Panc1 (cell line): ENCODE results near the gene STIL. TPM values are rescaled to one million over a fixed set of nuclear protein-coding genes. Genes with fewer than 3 reads are reported as not detected.

Source experiments
- ATAC-seq: fragments of 200-7000 bp; cut with Tn5 transposase; 2 replicates; pipeline ENCODE4 v1.9.1; 2020; ENCODE audit warnings: mild to moderate bottlenecking, moderate library complexity
- Bru-seq: library from RNA; stranded (reverse); fragments of 400-500 nt; gene quantifications from one replicate; lab custom pipeline; 2021; lab: Mats Ljungman, UMichigan
- BruChase-seq, 2 experiments: library from RNA; stranded (reverse); fragments of 400-500 nt; gene quantifications; one replicate each; lab custom pipeline; 2021; lab: Mats Ljungman, UMichigan
- BruUV-seq: library from RNA; stranded (reverse); fragments of 400-500 nt; replicated peaks from 2 replicates; lab custom pipeline; 2021; lab: Mats Ljungman, UMichigan
- CTCF ChIA-PET: fragments of 300-600 bp; sonication (Branson Sonifier 250); formaldehyde crosslinking; loops from one replicate; lab custom pipeline; 2022; ENCODE audit warnings: antibody characterized with exemption; lab: Charles Lee
- POLR2A ChIA-PET: fragments of 300-600 bp; sonication (Branson Sonifier 250); formaldehyde crosslinking; loops from one replicate; lab custom pipeline; 2022; ENCODE audit warnings: antibody characterized with exemption; lab: Charles Lee
- DNase-seq: peaks from one replicate; pipeline ENCODE4 v3.0.0-alpha.2; 2010; ENCODE audit warnings: low read depth, low spot score
- H3K27ac ChIP-seq: 2 replicates; pipeline ENCODE4 v1.5.1; 2011; ENCODE audit warnings: mild to moderate bottlenecking, low read length, inconsistent platforms
- H3K27me3 ChIP-seq: fragments of 200-500 bp; sonication (Bioruptor generic); 2 replicates; pipeline ENCODE4 v1.6.0; 2014; ENCODE audit warnings: low read length, inconsistent platforms; ENCODE audit not compliant: control insufficient read depth, insufficient read depth
- H3K36me3 ChIP-seq: fragments of 200-500 bp; sonication (Bioruptor generic); 2 replicates; pipeline ENCODE4 v1.5.1; 2014; ENCODE audit warnings: inconsistent platforms, mild to moderate bottlenecking, low read length, moderate library complexity; ENCODE audit not compliant: control insufficient read depth, insufficient read depth
- H3K4me1 ChIP-seq: 2 replicates; pipeline ENCODE4 v1.5.1; 2011; ENCODE audit warnings: inconsistent platforms, mild to moderate bottlenecking, low read length, moderate library complexity; ENCODE audit not compliant: control insufficient read depth, insufficient read depth
- H3K4me3 ChIP-seq, 2 experiments: 2 replicates each; pipeline ENCODE4 v1.5.1; 2011 to 2012; ENCODE audit warnings: low read depth in 2 of 2, low read length in 2 of 2, mild to moderate bottlenecking in 2 of 2, inconsistent platforms in 1 of 2, moderate library complexity in 1 of 2
- H3K9me3 ChIP-seq: fragments of 200-500 bp; sonication (Bioruptor generic); 2 replicates; pipeline ENCODE4 v1.5.1; 2014; ENCODE audit warnings: low read depth, mild to moderate bottlenecking, inconsistent platforms, low read length, moderate library complexity; ENCODE audit not compliant: control insufficient read depth, insufficient read depth
- CTCF ChIP-seq: fragments of 450-650 bp; IDR thresholded peaks from 2 replicates; pipeline ENCODE4 v1.5.1; 2017; ENCODE audit warnings: mild to moderate bottlenecking
- POLR2AphosphoS5 ChIP-seq: IDR thresholded peaks from 2 replicates; pipeline ENCODE4 v1.6.1; 2012; ENCODE audit warnings: mild to moderate bottlenecking, low read depth, low read length, moderate library complexity
- REST ChIP-seq, 2 experiments: IDR thresholded peaks; 2 replicates each; pipeline ENCODE4 v1.6.1; 2011 to 2012; ENCODE audit warnings: low read depth in 2 of 2, control low read depth in 1 of 2, low read length in 1 of 2, mild to moderate bottlenecking in 1 of 2, moderate library complexity in 1 of 2; ENCODE audit not compliant: insufficient read depth in 1 of 2
- SIN3A ChIP-seq: IDR thresholded peaks from 2 replicates; pipeline ENCODE4 v1.6.1; 2012; ENCODE audit warnings: low read depth, mild to moderate bottlenecking, low read length, moderate library complexity, borderline replicate concordance; ENCODE audit not compliant: insufficient read depth
- TCF7L2 ChIP-seq: IDR thresholded peaks from 2 replicates; pipeline ENCODE4 v1.6.1; 2011; ENCODE audit warnings: mild to moderate bottlenecking, low read depth, low read length, inconsistent platforms
- in situ Hi-C: cut with HindIII; loops from 2 replicates; pipeline ENCODE4 v1.10.0; 2016; ENCODE audit warnings: low sequenced_read_pairs, low pct_unique_long_range_greater_than_20kb
- intact Hi-C: fragments of 100-400 bp; cut with micrococcal nuclease; formaldehyde crosslinking; loops from one replicate; pipeline ENCODE4 v1.10.0; 2022; ENCODE audit not compliant: unreplicated experiment
- long read RNA-seq: library from polyadenylated mRNA; unstranded; transcript quantifications from one replicate; pipeline ENCODE4 v2.0.0, GENCODE V29; 2021; ENCODE audit not compliant: unreplicated experiment
- polyA plus RNA-seq: library from polyadenylated mRNA; unstranded; fragments of >200 nt; gene quantifications from one replicate; pipeline ENCODE4 v1.2.1, GENCODE V29; 2012; ENCODE audit warnings: missing spikeins; ENCODE audit not compliant: insufficient read length
- total RNA-seq: library from RNA; stranded (reverse); gene quantifications from one replicate; pipeline ENCODE4 v1.2.1, GENCODE V29; 2021; ENCODE audit not compliant: unreplicated experiment

Gene STIL
- 31.6 TPM for total RNA-seq
- polyA plus RNA-seq: 5.7 TPM
- percentile 86 among the genes with signal in this experiment for Bru-seq, nascent RNA
- BruChase-seq, experiment 1, labeled RNA remaining after a 2-hour chase: percentile 86 among the genes with signal in this experiment
- BruChase-seq, experiment 2, labeled RNA remaining after a 6-hour chase: percentile 78 among the genes with signal in this experiment
- long read RNA-seq, partial matches to known transcripts: 7 of 15 reads
- long read RNA-seq, other reads (novel, unspliced or antisense): 8 of 15 reads

- H3K36me3 ChIP-seq: peaks cover 18% of the 10 kb centered on the region
- intact Hi-C loops (no loop called here), in situ Hi-C loops (no loop called here)
- ATAC-seq (peak; percentile 98), DNase-seq (peak; percentile 98)
- POLR2A ChIA-PET: interaction anchor here (0.5 to 1.6 kb wide), 8 partner anchors 10 to 409 kb away, joined by 3 to 10 read pairs (median 4); partner anchors contain the start of gene CMPK1
- TF ChIP-seq REST (IDR thresholded peaks at IDR 0.05; ENCODE audit: insufficient read depth in 1 of 2, low read depth in 2 of 2, low read length in 1 of 2) (no peak), SIN3A (peak; percentile 93), TCF7L2 (peak; percentile 89), CTCF (no peak), POLR2AphosphoS5 (peak; percentile 91)
- H3K4me3 ChIP-seq: peak within 1 kb of the TSS; percentile 93 to 100
- BruUV-seq: no TSS peak
- CTCF ChIA-PET: interaction anchor here (0.7 to 0.9 kb wide), 3 partner anchors 104 to 160 kb away, joined by 3 to 4 read pairs (median 3); no protein-coding TSS in a partner anchor
- no peaks in the 10 kb centered on the region for H3K4me1 ChIP-seq
- no peaks in the 10 kb centered on the region for H3K27me3 ChIP-seq
- H3K9me3 ChIP-seq: no peaks in the 10 kb centered on the region
- H3K27ac ChIP-seq: peak within 1 kb of the TSS; percentile 97
Observed at GRCh38 chr1:47313915-47314664, at the start of gene STIL. Gene STIL (minus strand): TSS chr1:47314147. CDS start chr1:47310319, 3,828 bp downstream.

- ChIA-PET CTCF (no interaction called here), POLR2A (no interaction called here)
- TF ChIP-seq POLR2AphosphoS5 (no peak), TCF7L2 (no peak), SIN3A (no peak), CTCF (no peak), REST (IDR thresholded peaks at IDR 0.05; ENCODE audit: insufficient read depth in 1 of 2, low read depth in 2 of 2, low read length in 1 of 2) (no peak)
- no peak for DNase-seq
- ATAC-seq: no peak
- no peaks in the 10 kb centered on the region for H3K27me3 ChIP-seq
- in situ Hi-C loops: no loop called here
- no peaks in the 10 kb centered on the region for H3K4me1 ChIP-seq
- intact Hi-C loops: no loop called here
- no peaks in the 10 kb centered on the region for H3K36me3 ChIP-seq
- no peak overlapping the region for H3K27ac ChIP-seq
- no peaks in the 10 kb centered on the region for H3K9me3 ChIP-seq
- no peak overlapping the region for H3K4me3 ChIP-seq
- no TSS peak for BruUV-seq
Observed at GRCh38 chr1:47362828-47363227, 48.9 kb upstream of the STIL start.
